ENCODE results near the gene PRKAR1A.

Gene PRKAR1A

DNA sequence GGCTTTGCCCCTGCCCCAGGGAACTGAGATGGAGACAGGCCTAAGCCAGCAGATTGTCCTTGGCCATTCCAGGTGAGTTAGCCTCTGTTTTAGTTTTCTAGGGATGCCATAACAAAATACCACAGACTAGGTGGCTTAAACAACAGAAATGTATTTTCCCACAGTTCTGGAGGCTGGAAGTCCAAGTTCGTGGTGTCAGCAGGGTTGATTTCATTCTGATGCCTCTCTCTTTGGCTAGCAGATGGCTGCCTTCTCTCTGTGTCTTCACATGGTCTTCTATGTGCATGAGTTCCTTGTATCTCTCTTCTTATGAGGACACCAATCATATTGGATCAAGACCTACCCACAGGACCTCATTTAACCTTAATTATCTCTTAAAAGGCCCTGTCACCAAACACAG is 76.1 kb downstream of the PRKAR1A start:
- Histone ChIP-seq H3K4me1 (ENCODE audit: low read depth, poor library complexity, severe bottlenecking) (no peaks in the 10 kb centered on the region), H3K36me3 (ENCODE audit: insufficient read depth) (no peaks in the 10 kb centered on the region), H3K4me2 (no peak overlapping the region), H3K27me3 (ENCODE audit: insufficient read depth, low read depth) (no peaks in the 10 kb centered on the region), H3K4me3 (IDR thresholded peaks at IDR 0.05; ENCODE audit: insufficient read depth, low read depth, low read length) (no peak overlapping the region), H3K79me2 (ENCODE audit: insufficient read depth, low read depth) (no peaks in the 10 kb centered on the region), H2AFZ (ENCODE audit: low read depth) (no peak overlapping the region), H3K27ac (no peak overlapping the region), H4K20me1 (ENCODE audit: insufficient read depth) (no peaks in the 10 kb centered on the region), H3K9ac (no peak overlapping the region)
- no peak for TF ChIP-seq CTCF (conservative IDR thresholded peaks at IDR 0.05; ENCODE audit: low read depth, low read length)

GRCh38 chr17:68589086-68589485 is 76.9 kb downstream of the PRKAR1A start:
- Histone ChIP-seq H3K4me2 (no peak overlapping the region), H3K27me3 (ENCODE audit: insufficient read depth, low read depth) (no peaks in the 10 kb centered on the region), H3K36me3 (ENCODE audit: insufficient read depth) (no peaks in the 10 kb centered on the region), H3K4me3 (IDR thresholded peaks at IDR 0.05; ENCODE audit: insufficient read depth, low read depth, low read length) (no peak overlapping the region), H4K20me1 (ENCODE audit: insufficient read depth) (no peaks in the 10 kb centered on the region), H2AFZ (ENCODE audit: low read depth) (no peak overlapping the region), H3K9ac (no peak overlapping the region), H3K4me1 (ENCODE audit: low read depth, poor library complexity, severe bottlenecking) (no peaks in the 10 kb centered on the region), H3K79me2 (ENCODE audit: insufficient read depth, low read depth) (no peaks in the 10 kb centered on the region), H3K27ac (no peak overlapping the region)
- TF ChIP-seq CTCF (conservative IDR thresholded peaks at IDR 0.05; ENCODE audit: low read depth, low read length), result no peak

- H3K9ac ChIP-seq, result no peak overlapping the region
- no peak overlapping the region for H3K4me3 ChIP-seq (IDR thresholded peaks at IDR 0.05; ENCODE audit: insufficient read depth, low read depth, low read length)
- no peaks in the 10 kb centered on the region for H4K20me1 ChIP-seq (ENCODE audit: insufficient read depth)
- H3K4me1 ChIP-seq (ENCODE audit: low read depth, poor library complexity, severe bottlenecking), result no peaks in the 10 kb centered on the region
- H3K79me2 ChIP-seq (ENCODE audit: insufficient read depth, low read depth), result no peaks in the 10 kb centered on the region
- no peak overlapping the region for H3K4me2 ChIP-seq
- no peak for TF ChIP-seq CTCF (conservative IDR thresholded peaks at IDR 0.05; ENCODE audit: low read depth, low read length)
- no peaks in the 10 kb centered on the region for H3K27me3 ChIP-seq (ENCODE audit: insufficient read depth, low read depth)
- H3K36me3 ChIP-seq (ENCODE audit: insufficient read depth), result no peaks in the 10 kb centered on the region
- no peak overlapping the region for H3K27ac ChIP-seq
- H2AFZ ChIP-seq (ENCODE audit: low read depth), result no peak overlapping the region
These were observed 79.4 kb downstream of the PRKAR1A start for GRCh38 chr17:68591583-68591982.

- Histone ChIP-seq H3K4me3 (IDR thresholded peaks at IDR 0.05; ENCODE audit: insufficient read depth, low read depth, low read length) (no peak overlapping the region), H3K27ac (no peak overlapping the region), H3K9ac (no peak overlapping the region), H3K4me1 (ENCODE audit: low read depth, poor library complexity, severe bottlenecking) (no peaks in the 10 kb centered on the region), H3K79me2 (ENCODE audit: insufficient read depth, low read depth) (no peaks in the 10 kb centered on the region), H3K36me3 (ENCODE audit: insufficient read depth) (no peaks in the 10 kb centered on the region), H3K27me3 (ENCODE audit: insufficient read depth, low read depth) (no peaks in the 10 kb centered on the region), H3K4me2 (no peak overlapping the region), H2AFZ (ENCODE audit: low read depth) (no peak overlapping the region), H4K20me1 (ENCODE audit: insufficient read depth) (no peaks in the 10 kb centered on the region)
- TF ChIP-seq CTCF (conservative IDR thresholded peaks at IDR 0.05; ENCODE audit: low read depth, low read length), result no peak
These were observed 79.8 kb downstream of the PRKAR1A start for GRCh38 chr17:68592009-68592408.

All from KMS-11 (cell line).